ENCODE data around the gene ZDHHC19.

GRCh38 chr3:196207159-196207832 lies 3.9 kb downstream of the ZDHHC19 start:
- TF ChIP-seq POLR2AphosphoS5 (IDR thresholded peaks at IDR 0.05; ENCODE audit: low read depth, low read length): no peak
- TF ChIP-seq SIN3A (IDR thresholded peaks at IDR 0.05; ENCODE audit: borderline replicate concordance, insufficient read depth, low read length): no peak
- TF ChIP-seq REST (IDR thresholded peaks at IDR 0.05; ENCODE audit: insufficient read depth in 1 of 2, low read depth in 2 of 2, low read length in 2 of 2): no peak

All from PFSK-1 (cell line).